Psoas muscle (tissue), 8 donors: ENCODE results near the gene RUNX2. TPM values are rescaled to one million over a fixed set of nuclear protein-coding genes. Genes with fewer than 3 reads are reported as not detected.

ENCODE experiments used
- ATAC-seq, 4 donors: fragments of 200-7000 bp; cut with Tn5 transposase; one replicate each; pipeline ENCODE4 v1.9.1; 2020; ENCODE audit warnings: moderate library complexity in 3 of 4, mild to moderate bottlenecking in 2 of 4
- DNase-seq, 2 donors: peaks; one replicate each; pipeline ENCODE4 v3.0.0-alpha.2; 2020
- H3K27ac ChIP-seq: fragments of 200-600 bp; one replicate; pipeline ENCODE4 v1.8.0; 2022
- H3K27me3 ChIP-seq, 3 donors: fragments of 200-600 bp in 1 of 3; one replicate each; pipeline versions ENCODE4 v1.6.1 to v1.8.0; 2013 to 2022; ENCODE audit warnings: low read length in 2 of 3, mild to moderate bottlenecking in 2 of 3, moderate library complexity in 1 of 3; ENCODE audit not compliant: insufficient read depth in 3 of 3
- H3K36me3 ChIP-seq, 2 donors: fragments of 200-600 bp in 1 of 2; one replicate each; pipeline versions ENCODE4 v1.6.1 to v1.8.0; 2013 to 2022; ENCODE audit warnings: low read depth in 1 of 2, mild to moderate bottlenecking in 1 of 2, moderate library complexity in 1 of 2; ENCODE audit not compliant: insufficient read depth in 1 of 2
- H3K4me1 ChIP-seq: fragments of 200-600 bp; one replicate; pipeline ENCODE4 v1.8.0; 2022
- H3K4me3 ChIP-seq: fragments of 200-600 bp; one replicate; pipeline ENCODE4 v1.8.0; 2022; ENCODE audit warnings: mild to moderate bottlenecking
- H3K9me3 ChIP-seq: fragments of 200-600 bp; one replicate; pipeline ENCODE4 v1.8.0; 2022
- WGBS, 3 donors: extraction: QIAGEN DNeasy Blood & Tissue Kit; methylation state at CpG; one replicate each; pipeline versions ENCODE4 v1.1.6 to v1.1.7; 2013; 5-methylcytosine and 5-hydroxymethylcytosine counted together
- intact Hi-C, 2 donors: fragments of 100-400 bp; cut with DNase I; formaldehyde crosslinking; loops; one replicate each; pipeline versions ENCODE4 v1.11.0 to v1.14.2; 2022
- polyA plus RNA-seq, 3 donors: library from polyadenylated mRNA; stranded (reverse); fragments of 200-250 nt; gene quantifications; one replicate each; pipeline ENCODE4 v1.2.3, GENCODE V29; 2013
- total RNA-seq, 4 donors: library from RNA; stranded (reverse); fragmentation: NEBNext Ultra II Directional in 2 of 4; extraction: Animal tissue kit (Norgen Biotek cat#: 25700) in 2 of 4; gene quantifications; one replicate each; pipeline versions ENCODE4 v1.2.1 to v1.2.4, GENCODE V29; 2021 to 2023
- TF ChIP-seq, protein P1 (sequence below): fragments of 200-600 bp; IDR thresholded peaks from one replicate; pipeline ENCODE4 v1.8.0; 2022; ENCODE audit warnings: antibody characterized with exemption
- donor health status: healthy with polysubstance abuse.
- donor health status: DM: no; HTN: no; CAD: no; lungs with moderate emphysema.
- donor health status: Bipolar disorder and iron deficiency.
- donor health status: healthy.
- donor health status: DM: yes; HTN: yes; CAD: no.
- donor health status: DM: no; HTN: no; CAD: no.
- donor health status: DM: no; HTN: no; CAD: no.
- donor health status: DM: yes; HTN: yes; CAD: no.

The RUNX2 gene
- total and polyA plus RNA-seq, 7 donors: 0.07 to 0.69 (median 0.21) TPM

DNA sequence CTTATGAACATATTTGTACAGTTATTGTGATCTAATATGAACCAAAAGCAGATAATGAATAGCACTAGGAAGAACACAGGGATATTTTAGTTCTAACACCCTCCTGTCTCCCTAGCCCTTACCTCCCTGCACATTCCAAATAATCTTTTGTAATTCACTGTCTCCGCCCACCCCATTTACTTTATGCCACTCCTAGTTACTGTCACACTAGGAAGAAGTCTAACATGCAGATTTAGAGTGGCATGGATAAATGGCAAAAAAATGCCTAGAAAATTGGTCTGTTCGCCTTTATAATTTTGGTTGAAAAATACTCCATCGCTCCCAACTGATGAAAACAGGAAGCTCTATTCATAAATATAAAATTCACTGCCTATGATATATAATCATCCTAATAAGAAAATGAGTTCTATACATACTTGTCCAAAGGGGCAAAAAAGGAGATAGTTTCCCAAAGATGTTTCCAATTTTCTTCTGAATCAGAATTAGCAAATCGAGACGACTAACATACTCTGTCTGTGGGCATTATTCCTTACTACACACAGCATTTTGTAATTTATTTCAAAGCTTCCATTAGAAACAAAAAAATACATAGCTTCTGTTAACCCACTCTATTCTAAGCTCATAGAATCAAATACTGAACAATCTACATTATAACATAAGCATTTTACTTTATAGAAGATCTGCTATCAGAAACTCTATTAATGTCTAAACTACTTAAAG lies 1.3 kb upstream of the RUNX2 start:
- WGBS, 3 donors: 92 to 93% (median 92%) methylated on average over 5 of the region's 5 CpGs
- no peak for ATAC-seq
- Histone ChIP-seq H3K4me3 (no peak overlapping the region), H3K27ac (no peak overlapping the region), H3K27me3 (no peaks in the 10 kb centered on the region), H3K4me1 (no peaks in the 10 kb centered on the region), H3K36me3 (no peaks in the 10 kb centered on the region), H3K9me3 (no peaks in the 10 kb centered on the region)
- intact Hi-C loops: no loop called here
- TF ChIP-seq, protein P1, sequence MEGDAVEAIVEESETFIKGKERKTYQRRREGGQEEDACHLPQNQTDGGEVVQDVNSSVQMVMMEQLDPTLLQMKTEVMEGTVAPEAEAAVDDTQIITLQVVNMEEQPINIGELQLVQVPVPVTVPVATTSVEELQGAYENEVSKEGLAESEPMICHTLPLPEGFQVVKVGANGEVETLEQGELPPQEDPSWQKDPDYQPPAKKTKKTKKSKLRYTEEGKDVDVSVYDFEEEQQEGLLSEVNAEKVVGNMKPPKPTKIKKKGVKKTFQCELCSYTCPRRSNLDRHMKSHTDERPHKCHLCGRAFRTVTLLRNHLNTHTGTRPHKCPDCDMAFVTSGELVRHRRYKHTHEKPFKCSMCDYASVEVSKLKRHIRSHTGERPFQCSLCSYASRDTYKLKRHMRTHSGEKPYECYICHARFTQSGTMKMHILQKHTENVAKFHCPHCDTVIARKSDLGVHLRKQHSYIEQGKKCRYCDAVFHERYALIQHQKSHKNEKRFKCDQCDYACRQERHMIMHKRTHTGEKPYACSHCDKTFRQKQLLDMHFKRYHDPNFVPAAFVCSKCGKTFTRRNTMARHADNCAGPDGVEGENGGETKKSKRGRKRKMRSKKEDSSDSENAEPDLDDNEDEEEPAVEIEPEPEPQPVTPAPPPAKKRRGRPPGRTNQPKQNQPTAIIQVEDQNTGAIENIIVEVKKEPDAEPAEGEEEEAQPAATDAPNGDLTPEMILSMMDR: no peak
- no peak for DNase-seq

DNA sequence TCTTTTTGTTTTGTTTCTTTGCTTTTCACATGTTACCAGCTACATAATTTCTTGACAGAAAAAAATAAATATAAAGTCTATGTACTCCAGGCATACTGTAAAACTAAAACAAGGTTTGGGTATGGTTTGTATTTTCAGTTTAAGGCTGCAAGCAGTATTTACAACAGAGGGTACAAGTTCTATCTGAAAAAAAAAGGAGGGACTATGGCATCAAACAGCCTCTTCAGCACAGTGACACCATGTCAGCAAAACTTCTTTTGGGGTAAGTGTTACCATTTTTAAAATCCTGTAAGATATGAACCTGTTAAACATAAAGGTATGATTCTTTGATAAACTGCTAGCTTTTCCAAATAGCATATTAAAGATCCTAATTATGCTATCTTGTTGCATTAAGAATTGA lies 393 bp downstream of the RUNX2 start:
- TF ChIP-seq, protein P1: no peak
- intact Hi-C loops: no loop called here
- Histone ChIP-seq H3K27me3 (no peaks in the 10 kb centered on the region), H3K36me3 (no peaks in the 10 kb centered on the region), H3K4me1 (no peaks in the 10 kb centered on the region), H3K9me3 (no peaks in the 10 kb centered on the region), H3K27ac (no peak overlapping the region), H3K4me3 (no peak overlapping the region)
- DNase-seq: no peak
- ATAC-seq: no peak

DNA sequence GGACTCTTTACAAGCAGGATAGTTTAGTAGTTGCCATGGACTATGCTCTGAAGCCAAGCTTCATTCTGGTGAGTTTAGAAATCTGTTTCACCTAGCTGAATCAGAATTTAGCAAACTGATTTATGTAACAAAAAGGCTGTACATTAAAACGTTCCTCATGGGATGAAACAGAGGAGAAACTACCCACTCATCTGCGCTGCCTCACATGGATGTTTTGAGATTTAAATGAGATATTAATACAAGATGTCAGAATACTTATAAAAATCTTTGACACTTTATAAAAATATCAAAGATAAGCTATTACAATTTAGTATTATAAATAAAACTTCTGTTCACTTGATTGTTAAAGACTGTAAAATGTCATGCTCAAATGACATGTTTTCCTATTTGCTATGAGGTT lies 16.8 kb downstream of the RUNX2 start:
- 78 to 79% (median 78%) methylated on average over 2 of the region's 2 CpGs for WGBS, 3 donors
- Histone ChIP-seq H3K36me3 (no peaks in the 10 kb centered on the region), H3K4me1 (peaks cover 2% of the 10 kb centered on the region), H3K9me3 (no peaks in the 10 kb centered on the region), H3K27ac (no peak overlapping the region), H3K27me3 (no peaks in the 10 kb centered on the region), H3K4me3 (no peak overlapping the region)
- TF ChIP-seq, protein P1: no peak
- intact Hi-C loops: no loop called here
- no peak for ATAC-seq
- no peak for DNase-seq

DNA sequence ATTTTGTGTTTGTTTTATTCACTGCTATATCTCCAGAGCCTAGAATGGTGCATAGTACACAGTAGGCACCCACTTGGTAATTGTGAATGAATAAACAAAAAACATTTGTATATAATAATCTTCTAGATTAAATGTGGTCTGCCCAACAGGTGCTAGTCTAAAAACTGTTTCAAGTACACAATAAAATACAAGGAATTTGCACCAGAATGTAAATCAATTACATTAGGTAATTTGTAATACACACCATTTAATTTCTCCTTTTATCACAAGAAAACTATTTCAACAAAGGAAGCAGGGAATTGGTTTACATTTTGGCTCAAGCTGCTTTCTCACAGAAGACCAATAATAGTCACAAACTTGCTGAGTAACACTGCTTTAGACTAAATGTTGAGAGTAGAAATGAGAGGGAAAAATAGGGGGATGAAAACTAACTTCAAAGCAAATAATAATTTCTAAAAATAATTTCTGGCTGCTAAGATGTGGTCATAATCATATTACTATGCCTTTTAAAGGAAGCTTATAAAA lies 22.1 kb downstream of the RUNX2 start:
- H3K4me3 ChIP-seq: no peak overlapping the region
- no peaks in the 10 kb centered on the region for H3K36me3 ChIP-seq
- intact Hi-C loops: no loop called here
- TF ChIP-seq, protein P1: no peak
- H3K27ac ChIP-seq: no peak overlapping the region
- no peaks in the 10 kb centered on the region for H3K9me3 ChIP-seq
- DNase-seq (no peak), ATAC-seq (no peak)
- no peaks in the 10 kb centered on the region for H3K27me3 ChIP-seq
- peaks cover 9% of the 10 kb centered on the region for H3K4me1 ChIP-seq

DNA sequence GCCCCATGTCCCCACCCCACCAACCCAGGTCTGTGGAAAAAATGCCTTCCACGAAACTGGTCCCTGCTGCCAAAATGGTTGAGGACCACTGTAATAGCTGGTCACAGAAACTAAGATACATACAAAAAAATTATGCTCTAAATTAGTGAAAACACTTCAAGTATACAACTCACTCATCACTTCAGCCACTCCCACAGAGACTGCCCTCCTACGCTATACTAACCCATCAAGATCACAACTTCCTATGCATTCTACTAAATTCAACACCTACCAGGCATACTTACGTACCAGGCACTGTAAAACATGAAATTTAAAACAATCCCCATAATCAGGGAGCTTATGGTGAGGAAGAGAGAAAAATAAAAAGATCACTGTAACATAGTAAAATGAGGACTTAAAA lies 22.9 kb downstream of the RUNX2 start:
- DNase-seq: no peak
- Histone ChIP-seq H3K27me3 (no peaks in the 10 kb centered on the region), H3K36me3 (no peaks in the 10 kb centered on the region), H3K4me1 (peaks cover 9% of the 10 kb centered on the region), H3K9me3 (no peaks in the 10 kb centered on the region), H3K4me3 (no peak overlapping the region), H3K27ac (no peak overlapping the region)
- TF ChIP-seq, protein P1: no peak
- no peak for ATAC-seq
- intact Hi-C loops: no loop called here
- 97 to 98% (median 98%) methylated on average over 3 of the region's 3 CpGs for WGBS, 3 donors
